SU-DHL-6 (cell line): ENCODE data around the gene TMEM92.
"Not testable (repeated sequence)": the region's sequence is repeated elsewhere in the genome, so short reads cannot be mapped to it uniquely, and the experiment has no call there.

Source experiments
- H2AFZ ChIP-seq: fragments of 200-600 bp; sonication (generic); 2 replicates; pipeline ENCODE4 v1.6.1; 2014; ENCODE audit warnings: low read depth, mild to moderate bottlenecking, moderate library complexity, mixed read lengths, antibody characterized with exemption, low read length; ENCODE audit not compliant: severe bottlenecking
- H3F3A ChIP-seq: fragments of 200-600 bp; shearing (Covaris generic); 2 replicates; pipeline ENCODE4 v1.6.0; 2016; ENCODE audit warnings: antibody characterized with exemption, mild to moderate bottlenecking; ENCODE audit not compliant: insufficient read depth
- H3K27ac ChIP-seq: fragments of 200-600 bp; sonication (generic); 2 replicates; pipeline ENCODE4 v1.5.1; 2016; ENCODE audit warnings: low read depth, mild to moderate bottlenecking, low read length, moderate library complexity, mixed read lengths
- H3K27me3 ChIP-seq: fragments of 200-600 bp; sonication (generic), shearing (Covaris generic); 2 replicates; pipeline ENCODE4 v1.6.0; 2014; ENCODE audit warnings: mild to moderate bottlenecking, low read length
- H3K36me3 ChIP-seq: fragments of 200-600 bp; sonication (generic); 2 replicates; pipeline ENCODE4 v1.6.1; 2014; ENCODE audit warnings: mild to moderate bottlenecking, low read length, mixed read lengths
- H3K4me2 ChIP-seq: fragments of 300-600, 200-600 bp; shearing (Covaris generic), sonication (generic); 2 replicates; pipeline ENCODE4 v1.6.0; 2014; ENCODE audit warnings: low read length, low read depth, mild to moderate bottlenecking; ENCODE audit not compliant: poor library complexity, severe bottlenecking
- H3K4me3 ChIP-seq: fragments of 200-600 bp; sonication (generic); 2 replicates; pipeline ENCODE4 v1.5.1; 2014; ENCODE audit warnings: antibody characterized with exemption, low read length, mild to moderate bottlenecking, mixed read lengths; ENCODE audit not compliant: insufficient read depth, poor library complexity, severe bottlenecking
- H3K79me2 ChIP-seq: fragments of 200-600 bp; sonication (generic); 2 replicates; pipeline ENCODE4 v1.6.1; 2014; ENCODE audit warnings: mild to moderate bottlenecking, low read length, moderate library complexity; ENCODE audit not compliant: insufficient read depth
- H3K9ac ChIP-seq: fragments of 200-600 bp; sonication (generic); 2 replicates; pipeline ENCODE4 v1.7.0; 2014; ENCODE audit warnings: mild to moderate bottlenecking, low read length
- H3K9me2 ChIP-seq: fragments of 200-600 bp; sonication (generic); replicated peaks from 2 replicates; pipeline ENCODE4 v1.6.1; 2014; ENCODE audit warnings: low read length; ENCODE audit not compliant: insufficient read depth
- H3K9me3 ChIP-seq: fragments of 200-600 bp; sonication (generic); 2 replicates; pipeline ENCODE4 v1.6.1; 2014; ENCODE audit warnings: low read length, mixed read lengths; ENCODE audit not compliant: insufficient read depth
- H4K20me1 ChIP-seq: fragments of 200-600 bp; sonication (generic); 2 replicates; pipeline ENCODE4 v1.6.1; 2014; ENCODE audit warnings: low read depth, mild to moderate bottlenecking, antibody characterized with exemption, low read length, moderate library complexity, mixed read lengths
- CTCF ChIP-seq: fragments of 200-600 bp; sonication (generic); IDR thresholded peaks from one replicate; pipeline ENCODE4 v1.5.1; 2017; ENCODE audit warnings: antibody characterized with exemption, mild to moderate bottlenecking, low read length, moderate library complexity; ENCODE audit not compliant: insufficient read depth, poor library complexity, severe bottlenecking
- EZH2phosphoT487 ChIP-seq: fragments of 200-600 bp; sonication (generic), shearing (Covaris generic); conservative IDR thresholded peaks from 2 replicates; pipeline ENCODE4 v1.6.1; 2018; ENCODE audit warnings: mild to moderate bottlenecking, antibody characterized with exemption, low read length, moderate library complexity, mixed read lengths

Gene TMEM92

GRCh38 chr17:50269477-50270434 is 4.5 kb upstream of the TMEM92 start:
- Histone ChIP-seq H3K9me2 (no peaks in the 10 kb centered on the region), H2AFZ (no peak overlapping the region), H3F3A (no peaks in the 10 kb centered on the region), H3K27ac (no peak overlapping the region), H3K4me2 (no peak overlapping the region), H3K9ac (no peak overlapping the region), H3K4me3 (no peak overlapping the region), H4K20me1 (no peaks in the 10 kb centered on the region), H3K27me3 (no peaks in the 10 kb centered on the region), H3K36me3 (no peaks in the 10 kb centered on the region), H3K79me2 (no peaks in the 10 kb centered on the region), H3K9me3 (no peaks in the 10 kb centered on the region)
- TF ChIP-seq EZH2phosphoT487 (no peak), CTCF (peak; percentile 80)

DNA sequence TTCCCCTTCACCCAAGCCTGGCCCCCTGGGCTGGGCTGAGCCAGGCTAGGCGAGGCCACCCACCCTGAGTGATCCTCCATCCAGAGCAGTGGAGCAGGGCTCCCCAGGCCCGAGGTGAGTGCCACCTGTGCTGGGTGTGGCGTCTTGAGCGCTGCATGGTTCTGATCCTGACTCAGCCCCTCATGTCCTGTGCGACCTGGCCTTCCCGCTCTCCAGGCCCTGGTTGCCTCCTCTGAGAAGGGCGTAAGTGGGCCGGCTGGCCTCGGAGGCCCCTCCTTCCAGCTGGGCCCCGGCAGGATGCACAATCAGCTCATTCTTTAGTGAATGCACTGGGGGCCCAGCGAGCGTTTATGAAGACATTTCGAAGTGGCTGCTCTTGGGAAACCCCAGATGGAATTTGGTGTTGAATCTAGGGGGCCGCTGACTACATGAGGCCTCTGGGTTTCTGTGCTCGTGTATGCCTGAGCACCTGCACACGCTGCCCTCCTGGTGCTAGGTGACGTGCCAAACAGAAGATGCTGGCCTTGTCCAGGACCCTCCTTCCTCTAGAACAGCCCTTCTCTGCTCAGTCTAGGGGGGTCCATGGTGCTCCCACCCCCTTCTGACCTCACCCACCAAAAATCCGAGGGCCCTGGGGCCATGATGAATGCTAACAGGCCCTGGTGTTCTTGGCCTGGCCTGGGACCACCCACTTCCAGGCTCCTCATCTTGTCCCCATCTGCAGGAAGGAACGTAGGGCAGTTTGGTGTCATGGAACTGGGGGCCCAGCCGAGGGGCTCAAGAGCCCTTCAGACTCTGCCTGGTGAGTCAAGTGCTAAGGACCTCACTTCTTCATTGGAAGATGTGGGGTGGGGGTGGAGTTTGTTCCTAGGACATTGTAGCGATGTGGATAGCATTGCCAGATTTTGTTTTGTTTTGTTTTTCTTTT is 3.6 kb upstream of the TMEM92 start:
- H2AFZ ChIP-seq = no peak overlapping the region
- TF ChIP-seq EZH2phosphoT487 = no peak
- no peak for TF ChIP-seq CTCF
- H3K4me2 ChIP-seq = no peak overlapping the region
- H3K27me3 ChIP-seq = no peaks in the 10 kb centered on the region
- H3K36me3 ChIP-seq = no peaks in the 10 kb centered on the region
- H3K4me3 ChIP-seq = no peak overlapping the region
- no peaks in the 10 kb centered on the region for H4K20me1 ChIP-seq
- no peaks in the 10 kb centered on the region for H3K9me3 ChIP-seq
- H3F3A ChIP-seq = no peaks in the 10 kb centered on the region
- H3K79me2 ChIP-seq = no peaks in the 10 kb centered on the region
- H3K9me2 ChIP-seq = no peaks in the 10 kb centered on the region
- no peak overlapping the region for H3K9ac ChIP-seq
- H3K27ac ChIP-seq = no peak overlapping the region

DNA sequence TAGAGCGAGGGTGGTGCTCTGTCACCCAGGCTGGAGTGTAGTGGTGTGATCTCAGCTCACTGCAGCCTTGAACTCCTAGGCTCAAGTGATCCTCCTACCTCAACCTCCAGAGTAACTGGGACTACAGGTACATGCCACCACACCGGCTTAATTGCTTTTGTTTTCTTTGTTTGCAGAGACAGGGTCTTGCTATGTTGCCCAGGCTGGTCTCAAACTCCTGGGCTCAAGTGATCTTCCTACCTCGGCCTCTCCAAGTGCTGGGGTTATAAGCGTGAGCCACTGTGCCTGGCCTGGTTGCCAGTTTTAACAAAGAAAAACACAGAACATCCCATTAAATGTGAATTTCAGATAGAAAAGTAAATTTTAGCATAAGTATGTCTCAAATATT is 2.9 kb upstream of the TMEM92 start:
- H3K9ac ChIP-seq, H3K4me3 ChIP-seq, H3K27ac ChIP-seq: not testable (repeated sequence)

More for the DNA sequence above, 2.9 kb upstream of the TMEM92 start:
- H3K79me2 ChIP-seq, H3K9me3 ChIP-seq, H3F3A ChIP-seq, H2AFZ ChIP-seq, H3K4me2 ChIP-seq, H3K9me2 ChIP-seq, H3K36me3 ChIP-seq, H3K27me3 ChIP-seq, H4K20me1 ChIP-seq: not testable (repeated sequence)
